LNCaP clone FGC (cell line): ENCODE results near the gene OTUD5.

Source experiments
- DNase-seq: peaks from one replicate; pipeline ENCODE4 v3.0.0-alpha.2; 2011; ENCODE audit warnings: low read depth
- H3K4me3 ChIP-seq: 2 replicates; pipeline ENCODE4 v1.5.1; 2011; ENCODE audit warnings: mild to moderate bottlenecking, low read depth, low read length, control low read depth
- CTCF ChIP-seq: IDR thresholded peaks from 2 replicates; pipeline ENCODE4 v1.5.1; 2012; ENCODE audit warnings: mild to moderate bottlenecking; ENCODE audit not compliant: control insufficient read depth, insufficient read depth; ENCODE audit errors: extremely low read depth

OTUD5 gene

GRCh38 chrX:48965959-48966358, 8.6 kb upstream of the OTUD5 start:
- DNase-seq: no peak
- no peak overlapping the region for H3K4me3 ChIP-seq
- no peak for TF ChIP-seq CTCF

GRCh38 chrX:48961585-48962091, 4.2 kb upstream of the OTUD5 start:
- TF ChIP-seq CTCF: no peak
- no peak overlapping the region for H3K4me3 ChIP-seq
- no peak for DNase-seq

- H3K4me3 ChIP-seq: no peak overlapping the region
- no peak for TF ChIP-seq CTCF
- no peak for DNase-seq
Measured at GRCh38 chrX:48960291-48960690, 2.9 kb upstream of the OTUD5 start.

GRCh38 chrX:48958635-48959094, 1.3 kb upstream of the OTUD5 start:
- peak overlapping the region; percentile 68 for H3K4me3 ChIP-seq
- TF ChIP-seq CTCF: no peak
- DNase-seq: no peak

- DNase-seq: peak; percentile 95
- H3K4me3 ChIP-seq: peak overlapping the region; percentile 68
- no peak for TF ChIP-seq CTCF
Measured at GRCh38 chrX:48957827-48958634, 624 bp upstream of the OTUD5 start.

GRCh38 chrX:48956728-48957414, 536 bp downstream of the OTUD5 start:
- peak overlapping the region; percentile 68 for H3K4me3 ChIP-seq
- TF ChIP-seq CTCF: no peak
- DNase-seq: no peak
